SK-N-SH (cell line): ENCODE results near the gene EWSR1. TPM values are rescaled to one million over a fixed set of nuclear protein-coding genes. Genes with fewer than 3 reads are reported as not detected.

Source experiments
- CTCF ChIA-PET: fragments of 300-600, 350-600 bp; formaldehyde crosslinking; extraction: SDS; loops from one replicate; lab custom pipeline; 2021; lab: Yijun Ruan, JAX
- POLR2A ChIA-PET: fragments of 350-600 bp; sonication (Branson Sonifier 250); formaldehyde crosslinking; extraction: SDS; loops from one replicate; lab custom pipeline; 2020; ENCODE audit warnings: antibody characterized with exemption, inconsistent platforms; lab: Yijun Ruan, JAX
- DNase-seq: peaks from one replicate; pipeline ENCODE4 v3.0.0; 2012
- H2AFZ ChIP-seq: fragments of 200-600 bp; sonication (generic); 2 replicates; pipeline ENCODE4 v1.8.1; 2016; ENCODE audit warnings: antibody characterized with exemption, mild to moderate bottlenecking, low read depth
- H3F3A ChIP-seq: fragments of 200-600 bp; sonication (generic); replicated peaks from 2 replicates; pipeline ENCODE3; 2016; ENCODE audit warnings: antibody characterized with exemption, mild to moderate bottlenecking; ENCODE audit not compliant: insufficient read depth
- H3K27ac ChIP-seq, 2 experiments: fragments of 200-500 bp in 1 of 2; fragments of 200-600 bp in 1 of 2; sonication (Bioruptor generic) in 1 of 2; sonication (generic), shearing (Covaris generic) in 1 of 2; 2 replicates each; pipeline versions ENCODE4 v1.5.1 to v1.6.1; 2014 to 2016; ENCODE audit warnings: low read depth in 2 of 2, inconsistent platforms in 1 of 2, low read length in 1 of 2, mild to moderate bottlenecking in 1 of 2, mixed read lengths in 1 of 2
- H3K27me3 ChIP-seq: fragments of 200-600 bp; sonication (generic), shearing (Covaris generic); 2 replicates; pipeline ENCODE4 v1.6.1; 2016; ENCODE audit warnings: mixed run types; ENCODE audit not compliant: insufficient read depth
- H3K36me3 ChIP-seq, 2 experiments: fragments of 200-500 bp in 1 of 2; fragments of 200-600 bp in 1 of 2; sonication (Bioruptor generic) in 1 of 2; sonication (generic) in 1 of 2; replicated peaks in 1 of 2; 2 replicates each; pipeline versions ENCODE3 to v1.5.1; 2014 to 2016; ENCODE audit warnings: low read length in 1 of 2, mild to moderate bottlenecking in 1 of 2; ENCODE audit not compliant: insufficient read depth in 2 of 2, control insufficient read depth in 1 of 2
- H3K4me1 ChIP-seq, 2 experiments: fragments of 200-500 bp in 1 of 2; fragments of 200-600 bp in 1 of 2; sonication (Bioruptor generic) in 1 of 2; sonication (generic), shearing (Covaris generic) in 1 of 2; 2 replicates each; pipeline versions ENCODE4 v1.5.1 to v1.6.1; 2014 to 2016; ENCODE audit warnings: low read depth in 1 of 2, low read length in 1 of 2, mixed run types in 1 of 2; ENCODE audit not compliant: insufficient read depth in 2 of 2, control insufficient read depth in 1 of 2
- H3K4me2 ChIP-seq: fragments of 200-600 bp; sonication (generic), shearing (Covaris generic); 2 replicates; pipeline ENCODE4 v1.6.1; 2017; ENCODE audit warnings: mixed run types
- H3K4me3 ChIP-seq, 2 experiments: fragments of 200-500 bp in 1 of 2; fragments of 200-600 bp in 1 of 2; sonication (Bioruptor generic) in 1 of 2; sonication (generic), shearing (Covaris generic) in 1 of 2; 2 replicates each; pipeline versions ENCODE4 v1.5.1 to v1.8.1; 2014 to 2016; ENCODE audit warnings: low read depth in 2 of 2, inconsistent platforms in 1 of 2, low read length in 1 of 2, mild to moderate bottlenecking in 1 of 2, mixed read lengths in 1 of 2, moderate library complexity in 1 of 2
- H3K79me2 ChIP-seq: fragments of 200-600 bp; sonication (generic); 2 replicates; pipeline ENCODE4 v1.8.1; 2017; ENCODE audit warnings: mild to moderate bottlenecking; ENCODE audit not compliant: insufficient read depth
- H3K9ac ChIP-seq: fragments of 200-600 bp; sonication (generic); 2 replicates; pipeline ENCODE4 v1.6.1; 2017; ENCODE audit warnings: mixed run types
- H3K9me2 ChIP-seq: fragments of 200-600 bp; sonication (generic); 2 replicates; pipeline ENCODE4 v1.6.1; 2017; ENCODE audit warnings: mixed run types
- H3K9me3 ChIP-seq: fragments of 200-600 bp; sonication (generic); 2 replicates; pipeline ENCODE4 v1.6.1; 2017; ENCODE audit warnings: mixed run types, mild to moderate bottlenecking, moderate library complexity
- H4K20me1 ChIP-seq: fragments of 200-600 bp; sonication (generic); 2 replicates; pipeline ENCODE4 v1.6.1; 2017; ENCODE audit warnings: mild to moderate bottlenecking, mixed run types; ENCODE audit not compliant: insufficient read depth
- CHD2 ChIP-seq: fragments of 150-350 bp; IDR thresholded peaks from 2 replicates; pipeline ENCODE4 v1.6.1; 2018; ENCODE audit warnings: low read length; ENCODE audit not compliant: partially characterized antibody
- ELF1 ChIP-seq: IDR thresholded peaks from 2 replicates; pipeline ENCODE4 v1.4.0; 2012
- EZH2phosphoT487 ChIP-seq: fragments of 200-600 bp; sonication (generic); IDR thresholded peaks from 2 replicates; pipeline ENCODE4 v1.6.1; 2017; ENCODE audit warnings: low read depth, mixed run types, mild to moderate bottlenecking, antibody characterized with exemption, moderate library complexity, borderline replicate concordance
- FOXJ3 ChIP-seq: sonication (generic); formaldehyde crosslinking; IDR thresholded peaks from 2 replicates; pipeline ENCODE4 v1.5.1; 2020; ENCODE audit warnings: mild to moderate bottlenecking, missing genetic modification reagents
- FOXM1 ChIP-seq: IDR thresholded peaks from 2 replicates; pipeline ENCODE4 v1.4.0; 2012; ENCODE audit warnings: low read depth, mild to moderate bottlenecking
- GABPA ChIP-seq: IDR thresholded peaks from 2 replicates; pipeline ENCODE4 v1.4.0; 2012; ENCODE audit warnings: low read depth, mild to moderate bottlenecking
- GATA2 ChIP-seq: sonication (generic); formaldehyde crosslinking; IDR thresholded peaks from 2 replicates; pipeline ENCODE4 v1.5.0; 2020; ENCODE audit warnings: mild to moderate bottlenecking, missing genetic modification reagents
- MEF2A ChIP-seq: IDR thresholded peaks from 2 replicates; pipeline ENCODE4 v1.4.0; 2012; ENCODE audit warnings: low read depth, borderline replicate concordance
- MXI1 ChIP-seq: IDR thresholded peaks from 2 replicates; pipeline ENCODE4 v1.6.1; 2012; ENCODE audit warnings: mild to moderate bottlenecking, low read depth, low read length, improper control_type of control experiment
- NFIC ChIP-seq: IDR thresholded peaks from 2 replicates; pipeline ENCODE4 v1.4.0; 2012; ENCODE audit warnings: borderline replicate concordance
- POLR2AphosphoS5 ChIP-seq: IDR thresholded peaks from 2 replicates; pipeline ENCODE4 v1.6.1; 2012; ENCODE audit warnings: low read depth, low read length
- RAD21 ChIP-seq: IDR thresholded peaks from 2 replicates; pipeline ENCODE4 v1.6.1; 2012; ENCODE audit warnings: mild to moderate bottlenecking, low read length
- RCOR1 ChIP-seq: fragments of 150-350 bp; IDR thresholded peaks from 2 replicates; pipeline ENCODE4 v1.6.1; 2017; ENCODE audit warnings: antibody characterized with exemption, low read length
- RFX5 ChIP-seq: IDR thresholded peaks from 2 replicates; pipeline ENCODE4 v1.6.1; 2012; ENCODE audit warnings: mild to moderate bottlenecking, improper control_type of control experiment, low read length
- RXRA ChIP-seq: IDR thresholded peaks from 2 replicates; pipeline ENCODE4 v1.4.0; 2012; ENCODE audit warnings: low read depth, mild to moderate bottlenecking, borderline replicate concordance
- SMC3 ChIP-seq: IDR thresholded peaks from 2 replicates; pipeline ENCODE4 v1.6.1; 2012; ENCODE audit warnings: low read depth, low read length, improper control_type of control experiment
- YY1 ChIP-seq: IDR thresholded peaks from 2 replicates; pipeline ENCODE4 v1.4.0; 2012; ENCODE audit warnings: low read depth, mild to moderate bottlenecking
- WGBS: methylation state at CpG from one replicate; pipeline ENCODE4 v1.1.6; 2017; ENCODE audit warnings: low lambda C conversion rate; 5-methylcytosine and 5-hydroxymethylcytosine counted together
- polyA plus RNA-seq, 3 experiments: library from polyadenylated mRNA; depleted of rRNA; stranded (reverse); fragments of >200 nt; gene quantifications; 2 replicates each; pipeline ENCODE4 v1.2.3, GENCODE V29; 2012
- TF ChIP-seq, protein P1 (sequence below): IDR thresholded peaks from 2 replicates; pipeline ENCODE4 v1.4.0; 2012; ENCODE audit warnings: low read depth
- TF ChIP-seq, protein P2 (sequence below): fragments of 150-350 bp; IDR thresholded peaks from 2 replicates; pipeline ENCODE4 v1.6.1; 2017; ENCODE audit warnings: antibody characterized with exemption, low read length, low read depth, borderline replicate concordance
- TF ChIP-seq, protein P3 (sequence below): fragments of 150-350 bp; IDR thresholded peaks from 2 replicates; pipeline ENCODE4 v1.6.1; 2016; ENCODE audit warnings: mild to moderate bottlenecking, low read depth, low read length
- TF ChIP-seq, protein P4 (sequence below): IDR thresholded peaks from 2 replicates; pipeline ENCODE4 v1.4.0; 2012; ENCODE audit warnings: low read depth, borderline replicate concordance
- TF ChIP-seq, protein P5 (sequence below): IDR thresholded peaks from 2 replicates; pipeline ENCODE4 v1.4.0; 2012; ENCODE audit warnings: low read depth, borderline replicate concordance
- TF ChIP-seq, protein P6 (sequence below): fragments of 200-600 bp; sonication (generic); IDR thresholded peaks from 2 replicates; pipeline ENCODE4 v1.6.1; 2017; ENCODE audit warnings: antibody characterized with exemption, mild to moderate bottlenecking, moderate library complexity
- TF ChIP-seq, protein P7 (sequence below): IDR thresholded peaks from 2 replicates; pipeline ENCODE4; 2012

The EWSR1 gene
- polyA plus RNA-seq, 1 of the 3 experiments (the other 2 are of a cell fraction) = 173 TPM

DNA sequence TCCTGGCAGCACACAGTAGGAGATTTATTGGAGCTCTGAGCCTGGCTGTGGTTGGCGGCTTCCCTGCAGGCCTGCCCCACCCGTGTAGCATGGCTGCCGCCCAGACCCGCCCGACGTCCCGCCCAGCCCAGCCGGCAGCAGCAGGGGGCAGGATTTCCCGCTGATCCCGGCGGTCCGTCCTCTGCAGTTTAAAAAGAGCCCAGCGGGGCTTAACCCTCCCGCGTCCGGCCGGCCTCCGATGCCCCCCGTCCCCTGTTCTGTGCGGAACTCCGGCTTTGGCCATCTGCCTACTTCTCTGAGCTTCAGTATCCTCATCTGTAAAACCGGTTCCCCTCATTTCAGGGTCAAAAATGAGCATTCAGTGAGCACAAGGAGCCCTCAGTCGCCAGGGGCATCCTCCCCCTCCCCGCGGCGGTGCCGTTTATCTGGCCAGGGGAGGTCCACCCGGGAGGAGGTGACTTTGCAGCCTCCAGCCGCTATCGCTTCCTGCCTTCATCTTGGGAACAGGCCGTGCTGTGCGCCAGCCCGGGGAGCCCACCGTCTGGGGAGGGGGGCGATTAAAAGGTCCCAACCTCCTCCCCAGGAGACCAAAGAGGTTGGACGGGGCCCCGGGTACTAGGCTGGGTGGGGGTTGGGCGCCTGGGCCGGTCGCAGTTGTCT, 38.2 kb downstream of the EWSR1 start, which contains the start of gene GAS2L1:
Gene GAS2L1, plus strand, starts transcription at position 476 of the 660 bp plus-strand sequence. CDS start 1,456 bp downstream, outside the sequence.
- POLR2A ChIA-PET = interaction anchor here (1.1 kb wide), 1 partner anchor 248 kb away, joined by 4 read pairs; the partner anchor contains the start of gene THOC5
- H3K36me3 ChIP-seq = peaks cover 0 to 1% of the 10 kb centered on the region in 2 experiments
- H3K4me3 ChIP-seq = peak within 1 kb of the TSS; percentile 74 to 85
- TF ChIP-seq MEF2A (no peak), CHD2 (peak; percentile 62), POLR2AphosphoS5 (peak; percentile 31; the same call in 1 of the 2 replicates), ELF1 (peak; percentile 21; the same call in 1 of the 2 replicates), YY1 (peak; percentile 77), FOXM1 (no peak), SMC3 (peak; percentile 58), RCOR1 (no peak), GATA2 (CRISPR knock-in tag) (no peak), EZH2phosphoT487 (no peak), GABPA (0 out of 2 replicates have a peak, but pooled peaks have one; percentile 23), RXRA (no peak), RAD21 (peak; percentile 65), NFIC (no peak), MXI1 (no peak), RFX5 (no peak), FOXJ3 (no peak)
- TF ChIP-seq, protein P1, sequence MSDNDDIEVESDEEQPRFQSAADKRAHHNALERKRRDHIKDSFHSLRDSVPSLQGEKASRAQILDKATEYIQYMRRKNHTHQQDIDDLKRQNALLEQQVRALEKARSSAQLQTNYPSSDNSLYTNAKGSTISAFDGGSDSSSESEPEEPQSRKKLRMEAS = 0 out of 2 replicates have a peak, but pooled peaks have one; percentile 37
- TF ChIP-seq, protein P2, sequence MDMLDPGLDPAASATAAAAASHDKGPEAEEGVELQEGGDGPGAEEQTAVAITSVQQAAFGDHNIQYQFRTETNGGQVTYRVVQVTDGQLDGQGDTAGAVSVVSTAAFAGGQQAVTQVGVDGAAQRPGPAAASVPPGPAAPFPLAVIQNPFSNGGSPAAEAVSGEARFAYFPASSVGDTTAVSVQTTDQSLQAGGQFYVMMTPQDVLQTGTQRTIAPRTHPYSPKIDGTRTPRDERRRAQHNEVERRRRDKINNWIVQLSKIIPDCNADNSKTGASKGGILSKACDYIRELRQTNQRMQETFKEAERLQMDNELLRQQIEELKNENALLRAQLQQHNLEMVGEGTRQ = no peak
- TF ChIP-seq, protein P3, sequence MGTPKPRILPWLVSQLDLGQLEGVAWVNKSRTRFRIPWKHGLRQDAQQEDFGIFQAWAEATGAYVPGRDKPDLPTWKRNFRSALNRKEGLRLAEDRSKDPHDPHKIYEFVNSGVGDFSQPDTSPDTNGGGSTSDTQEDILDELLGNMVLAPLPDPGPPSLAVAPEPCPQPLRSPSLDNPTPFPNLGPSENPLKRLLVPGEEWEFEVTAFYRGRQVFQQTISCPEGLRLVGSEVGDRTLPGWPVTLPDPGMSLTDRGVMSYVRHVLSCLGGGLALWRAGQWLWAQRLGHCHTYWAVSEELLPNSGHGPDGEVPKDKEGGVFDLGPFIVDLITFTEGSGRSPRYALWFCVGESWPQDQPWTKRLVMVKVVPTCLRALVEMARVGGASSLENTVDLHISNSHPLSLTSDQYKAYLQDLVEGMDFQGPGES = no peak
- TF ChIP-seq, protein P4, sequence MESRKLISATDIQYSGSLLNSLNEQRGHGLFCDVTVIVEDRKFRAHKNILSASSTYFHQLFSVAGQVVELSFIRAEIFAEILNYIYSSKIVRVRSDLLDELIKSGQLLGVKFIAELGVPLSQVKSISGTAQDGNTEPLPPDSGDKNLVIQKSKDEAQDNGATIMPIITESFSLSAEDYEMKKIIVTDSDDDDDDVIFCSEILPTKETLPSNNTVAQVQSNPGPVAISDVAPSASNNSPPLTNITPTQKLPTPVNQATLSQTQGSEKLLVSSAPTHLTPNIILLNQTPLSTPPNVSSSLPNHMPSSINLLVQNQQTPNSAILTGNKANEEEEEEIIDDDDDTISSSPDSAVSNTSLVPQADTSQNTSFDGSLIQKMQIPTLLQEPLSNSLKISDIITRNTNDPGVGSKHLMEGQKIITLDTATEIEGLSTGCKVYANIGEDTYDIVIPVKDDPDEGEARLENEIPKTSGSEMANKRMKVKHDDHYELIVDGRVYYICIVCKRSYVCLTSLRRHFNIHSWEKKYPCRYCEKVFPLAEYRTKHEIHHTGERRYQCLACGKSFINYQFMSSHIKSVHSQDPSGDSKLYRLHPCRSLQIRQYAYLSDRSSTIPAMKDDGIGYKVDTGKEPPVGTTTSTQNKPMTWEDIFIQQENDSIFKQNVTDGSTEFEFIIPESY = no peak
- TF ChIP-seq, protein P5, sequence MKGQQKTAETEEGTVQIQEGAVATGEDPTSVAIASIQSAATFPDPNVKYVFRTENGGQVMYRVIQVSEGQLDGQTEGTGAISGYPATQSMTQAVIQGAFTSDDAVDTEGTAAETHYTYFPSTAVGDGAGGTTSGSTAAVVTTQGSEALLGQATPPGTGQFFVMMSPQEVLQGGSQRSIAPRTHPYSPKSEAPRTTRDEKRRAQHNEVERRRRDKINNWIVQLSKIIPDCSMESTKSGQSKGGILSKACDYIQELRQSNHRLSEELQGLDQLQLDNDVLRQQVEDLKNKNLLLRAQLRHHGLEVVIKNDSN = no peak
- TF ChIP-seq, protein P6, sequence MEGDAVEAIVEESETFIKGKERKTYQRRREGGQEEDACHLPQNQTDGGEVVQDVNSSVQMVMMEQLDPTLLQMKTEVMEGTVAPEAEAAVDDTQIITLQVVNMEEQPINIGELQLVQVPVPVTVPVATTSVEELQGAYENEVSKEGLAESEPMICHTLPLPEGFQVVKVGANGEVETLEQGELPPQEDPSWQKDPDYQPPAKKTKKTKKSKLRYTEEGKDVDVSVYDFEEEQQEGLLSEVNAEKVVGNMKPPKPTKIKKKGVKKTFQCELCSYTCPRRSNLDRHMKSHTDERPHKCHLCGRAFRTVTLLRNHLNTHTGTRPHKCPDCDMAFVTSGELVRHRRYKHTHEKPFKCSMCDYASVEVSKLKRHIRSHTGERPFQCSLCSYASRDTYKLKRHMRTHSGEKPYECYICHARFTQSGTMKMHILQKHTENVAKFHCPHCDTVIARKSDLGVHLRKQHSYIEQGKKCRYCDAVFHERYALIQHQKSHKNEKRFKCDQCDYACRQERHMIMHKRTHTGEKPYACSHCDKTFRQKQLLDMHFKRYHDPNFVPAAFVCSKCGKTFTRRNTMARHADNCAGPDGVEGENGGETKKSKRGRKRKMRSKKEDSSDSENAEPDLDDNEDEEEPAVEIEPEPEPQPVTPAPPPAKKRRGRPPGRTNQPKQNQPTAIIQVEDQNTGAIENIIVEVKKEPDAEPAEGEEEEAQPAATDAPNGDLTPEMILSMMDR = peak; percentile 61
- TF ChIP-seq, protein P7, sequence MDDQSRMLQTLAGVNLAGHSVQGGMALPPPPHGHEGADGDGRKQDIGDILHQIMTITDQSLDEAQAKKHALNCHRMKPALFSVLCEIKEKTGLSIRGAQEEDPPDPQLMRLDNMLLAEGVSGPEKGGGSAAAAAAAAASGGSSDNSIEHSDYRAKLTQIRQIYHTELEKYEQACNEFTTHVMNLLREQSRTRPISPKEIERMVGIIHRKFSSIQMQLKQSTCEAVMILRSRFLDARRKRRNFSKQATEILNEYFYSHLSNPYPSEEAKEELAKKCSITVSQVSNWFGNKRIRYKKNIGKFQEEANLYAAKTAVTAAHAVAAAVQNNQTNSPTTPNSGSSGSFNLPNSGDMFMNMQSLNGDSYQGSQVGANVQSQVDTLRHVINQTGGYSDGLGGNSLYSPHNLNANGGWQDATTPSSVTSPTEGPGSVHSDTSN = peak; percentile 42; the same call in 1 of the 2 replicates
- peak within 1 kb of the TSS; percentile 89 for H2AFZ ChIP-seq
- WGBS = 2% methylated on average over 13 of the region's 40 CpGs
- no peaks in the 10 kb centered on the region for H3K9me3 ChIP-seq
- peaks cover 30% of the 10 kb centered on the region for H3K79me2 ChIP-seq
- peaks cover 15 to 51% of the 10 kb centered on the region in 2 experiments; a peak in 3 of 4 replicates for H3K4me1 ChIP-seq
- peaks cover 7% of the 10 kb centered on the region; the same call in 1 of the 2 replicates for H4K20me1 ChIP-seq
- peak within 1 kb of the TSS; percentile 90 for H3K9ac ChIP-seq
- CTCF ChIA-PET = interaction anchor here (0.6 to 3.3 kb wide), 17 partner anchors 8 to 69 kb away, joined by 3 to 63 read pairs (median 4); partner anchors contain the start of gene EWSR1
- H3F3A ChIP-seq = peaks cover 5% of the 10 kb centered on the region
- H3K4me2 ChIP-seq = peak within 1 kb of the TSS; percentile 91
- peak; percentile 96 for DNase-seq
- H3K27ac ChIP-seq = peak within 1 kb of the TSS; percentile 88 to 89
- H3K9me2 ChIP-seq = no peaks in the 10 kb centered on the region
- H3K27me3 ChIP-seq = no peaks in the 10 kb centered on the region
